GM19372 (cell line): ENCODE measurements around the gene GAK.

Source experiments
- ATAC-seq: cut with Tn5 transposase; IDR thresholded peaks from one replicate; pipeline ENCODE4 v1.9.1; 2021; ENCODE audit warnings: mild to moderate bottlenecking, low read depth, moderate library complexity; ENCODE audit not compliant: unreplicated experiment

The GAK gene

DNA sequence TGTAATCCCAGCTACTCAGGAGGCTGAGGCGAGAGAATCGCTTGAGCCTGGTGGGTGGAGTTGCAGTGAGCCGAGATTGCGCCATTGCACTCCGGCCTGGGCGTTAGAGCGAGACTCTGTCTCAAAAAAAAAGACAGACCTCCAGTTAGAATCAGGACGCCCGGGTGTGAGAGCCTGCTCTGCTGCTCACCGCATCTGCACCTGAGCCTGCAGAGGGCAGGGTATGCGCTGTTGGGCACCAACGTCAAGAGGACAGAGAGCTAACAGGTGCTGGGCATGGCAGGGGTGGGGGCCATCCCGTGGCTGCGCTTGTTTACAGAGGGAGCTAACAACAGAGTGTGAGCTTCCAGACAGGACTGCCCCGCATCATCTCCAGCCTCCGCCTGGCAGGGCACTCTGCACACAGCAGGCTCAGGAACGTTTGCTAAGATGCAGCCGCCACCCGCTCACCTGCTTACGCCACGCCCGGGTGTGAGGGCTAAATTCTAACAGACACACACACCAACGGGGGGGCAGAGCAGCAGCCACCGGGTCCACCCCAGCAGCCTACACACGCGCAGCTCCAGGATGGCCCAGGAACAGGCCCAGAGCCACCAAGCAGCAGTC, 56.2 kb downstream of the GAK start:
- no peak for ATAC-seq

DNA sequence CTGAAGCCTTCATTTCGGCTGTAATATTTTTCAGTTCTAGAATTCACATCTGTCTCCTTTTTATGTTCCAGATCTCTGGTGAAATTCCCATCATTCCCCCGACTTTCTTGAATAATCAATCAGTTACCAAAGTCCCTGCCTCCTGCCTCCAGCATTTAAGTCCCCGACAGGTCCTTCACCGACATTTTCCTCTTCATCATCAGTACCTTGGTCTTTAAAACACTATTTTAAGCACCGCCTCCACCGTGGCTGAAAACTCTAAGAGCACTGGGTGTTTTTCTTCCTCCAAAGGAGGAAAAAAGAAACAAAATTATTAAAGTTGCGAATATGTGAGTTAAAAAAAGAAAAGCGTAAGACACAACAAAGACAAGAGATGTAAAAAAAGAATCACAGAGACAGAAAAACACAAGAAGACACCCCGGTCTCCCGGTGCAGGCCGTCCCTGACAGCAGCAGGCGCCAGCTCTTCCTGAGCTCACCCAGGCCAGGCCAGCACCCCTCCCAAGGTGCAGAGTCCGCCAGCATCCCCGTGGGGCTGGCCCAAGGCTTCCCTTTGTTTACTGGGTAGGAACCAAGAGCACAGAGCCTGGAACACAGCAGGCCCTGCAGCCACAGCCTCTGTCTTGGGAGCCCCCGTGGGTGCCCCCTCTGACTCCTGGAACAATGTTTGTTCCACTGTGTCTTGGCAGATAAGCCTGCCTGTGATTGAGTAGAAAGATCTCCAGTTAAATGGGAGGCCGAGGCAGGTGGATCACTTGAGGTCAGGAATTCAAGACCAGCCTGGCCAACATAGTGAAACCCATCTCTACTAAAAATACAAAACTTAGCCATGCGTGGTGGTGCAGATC, 56.9 kb downstream of the GAK start:
- no peak for ATAC-seq

DNA sequence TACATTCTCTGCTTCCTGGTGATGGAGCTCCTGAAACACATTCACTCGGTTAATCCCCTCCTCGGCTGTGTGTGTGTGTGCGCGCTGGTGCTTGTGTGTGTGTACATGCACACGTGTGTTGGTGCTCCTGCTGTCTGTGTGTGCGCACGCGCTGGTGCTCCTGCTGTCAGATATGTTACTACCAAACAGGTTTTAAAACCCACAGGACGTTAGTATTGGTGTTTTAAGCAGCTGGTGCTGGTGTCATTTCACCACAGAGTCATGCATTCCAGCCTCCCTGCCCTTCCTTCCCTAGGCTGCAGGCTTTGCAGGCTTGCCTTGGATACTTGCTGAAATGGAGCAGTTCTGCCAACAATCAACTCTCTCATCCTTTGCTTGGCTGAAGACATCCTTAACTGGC, 58.1 kb downstream of the GAK start:
- no peak for ATAC-seq

DNA sequence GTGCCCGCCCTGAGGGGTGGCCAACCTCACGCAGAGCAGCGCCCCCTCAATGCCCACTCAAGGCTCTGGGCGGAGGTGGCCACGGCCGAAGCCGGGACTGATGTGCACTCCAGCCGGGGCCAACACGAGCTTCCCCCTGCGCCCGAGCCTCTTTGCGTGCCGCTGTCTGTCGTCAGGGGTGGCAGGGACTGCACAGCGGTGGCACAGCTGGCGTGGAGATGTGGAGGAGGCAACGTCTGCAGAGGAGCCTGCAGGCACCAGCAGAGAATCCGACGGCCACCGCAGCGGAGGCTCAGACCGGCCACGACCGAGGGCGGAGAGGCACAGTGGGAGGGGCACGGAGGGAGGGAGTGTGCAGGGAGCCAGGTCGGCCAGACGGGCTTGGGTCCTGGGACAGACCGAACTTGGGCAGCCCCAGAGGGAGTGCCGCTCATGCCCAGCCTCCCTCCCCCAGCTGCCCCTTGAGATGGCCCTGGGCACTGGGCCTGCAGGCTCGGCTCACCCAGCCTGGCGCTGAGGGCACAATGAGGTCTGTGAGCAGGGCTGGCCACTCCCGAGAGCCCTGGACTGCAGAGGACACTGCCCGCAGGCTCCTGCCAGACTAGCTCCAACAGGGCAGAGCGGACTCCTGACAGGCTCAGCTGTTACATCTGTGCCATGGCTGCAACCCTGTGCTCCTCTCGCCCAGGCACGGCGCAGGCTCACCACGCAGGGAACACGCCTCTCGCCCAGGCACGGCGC, 59.7 kb downstream of the GAK start:
- no peak for ATAC-seq

DNA sequence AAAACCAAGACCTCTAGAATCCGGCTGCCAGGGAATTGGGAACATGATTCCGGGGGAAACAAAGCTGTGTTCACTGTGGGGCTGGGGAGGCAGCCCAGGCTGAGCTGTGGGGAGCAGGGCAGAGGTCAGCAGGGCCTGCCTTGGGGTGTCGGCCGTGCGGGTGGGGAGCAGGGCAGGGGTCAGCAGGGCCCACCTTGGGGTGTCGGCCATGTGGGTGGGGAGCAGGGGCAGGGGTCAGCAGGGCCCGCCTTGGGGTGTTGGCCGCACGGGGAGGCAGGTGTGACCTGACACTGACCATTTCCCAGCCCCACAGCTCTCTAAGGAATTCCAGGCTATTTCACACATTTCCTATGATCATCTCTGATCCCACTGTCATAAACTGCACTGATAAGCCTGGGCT, 60.6 kb downstream of the GAK start:
- no peak for ATAC-seq

DNA sequence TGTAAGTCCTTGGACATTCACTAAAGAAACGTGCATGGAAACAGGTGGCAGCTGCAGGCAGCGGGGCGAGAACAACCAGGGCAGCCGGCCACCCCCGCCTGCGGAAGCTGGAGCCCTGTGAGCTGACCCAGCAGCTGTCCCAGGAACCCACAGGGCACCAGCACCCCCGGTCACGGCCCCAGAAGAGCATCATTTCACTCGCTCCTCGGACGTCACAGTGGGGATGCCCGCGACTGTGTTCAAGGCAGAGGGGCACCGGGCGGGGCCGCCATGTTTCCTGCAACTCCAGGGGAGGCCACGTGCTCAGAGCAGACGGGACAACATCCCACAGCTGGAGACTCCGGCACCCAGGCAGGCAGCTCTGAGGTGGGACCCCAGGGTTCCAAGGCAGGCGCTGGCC, 61.2 kb downstream of the GAK start:
- no peak for ATAC-seq

DNA sequence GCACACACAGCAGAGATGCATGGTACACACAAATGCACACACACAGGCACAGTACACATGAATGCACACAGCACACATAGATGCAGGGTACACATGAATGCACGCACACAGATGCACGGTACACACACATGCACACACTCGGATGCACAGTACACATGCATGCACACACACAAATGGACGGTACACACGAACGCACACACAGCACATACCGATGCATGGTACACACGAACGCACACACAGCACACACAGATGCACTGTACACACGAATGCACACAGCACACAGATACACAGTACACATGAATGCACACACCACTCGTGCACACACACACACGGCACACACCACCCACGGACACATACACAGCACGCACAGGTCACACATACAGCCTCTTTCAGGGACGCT, 62.3 kb downstream of the GAK start:
- no peak for ATAC-seq

DNA sequence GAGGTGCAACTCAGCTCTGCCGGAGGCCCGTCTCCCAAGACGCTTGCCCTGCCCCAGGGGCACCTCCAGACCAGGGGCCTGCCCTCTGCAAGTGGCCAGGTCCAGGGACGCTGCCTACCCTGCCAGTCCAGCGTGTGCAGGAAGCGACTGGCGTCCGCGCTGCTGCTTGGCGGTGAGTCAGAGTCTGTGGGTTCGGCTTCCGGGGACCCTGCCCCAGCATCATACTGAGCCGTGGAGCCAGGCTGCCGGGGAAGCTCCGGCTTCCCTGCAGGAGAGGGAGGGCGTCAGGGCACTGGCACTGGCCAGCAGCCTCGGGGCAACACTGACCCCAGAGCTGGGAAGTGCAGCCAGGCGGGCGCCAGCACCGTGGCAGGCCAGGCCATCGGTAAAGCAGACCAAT, 63.7 kb downstream of the GAK start:
- ATAC-seq = no peak

DNA sequence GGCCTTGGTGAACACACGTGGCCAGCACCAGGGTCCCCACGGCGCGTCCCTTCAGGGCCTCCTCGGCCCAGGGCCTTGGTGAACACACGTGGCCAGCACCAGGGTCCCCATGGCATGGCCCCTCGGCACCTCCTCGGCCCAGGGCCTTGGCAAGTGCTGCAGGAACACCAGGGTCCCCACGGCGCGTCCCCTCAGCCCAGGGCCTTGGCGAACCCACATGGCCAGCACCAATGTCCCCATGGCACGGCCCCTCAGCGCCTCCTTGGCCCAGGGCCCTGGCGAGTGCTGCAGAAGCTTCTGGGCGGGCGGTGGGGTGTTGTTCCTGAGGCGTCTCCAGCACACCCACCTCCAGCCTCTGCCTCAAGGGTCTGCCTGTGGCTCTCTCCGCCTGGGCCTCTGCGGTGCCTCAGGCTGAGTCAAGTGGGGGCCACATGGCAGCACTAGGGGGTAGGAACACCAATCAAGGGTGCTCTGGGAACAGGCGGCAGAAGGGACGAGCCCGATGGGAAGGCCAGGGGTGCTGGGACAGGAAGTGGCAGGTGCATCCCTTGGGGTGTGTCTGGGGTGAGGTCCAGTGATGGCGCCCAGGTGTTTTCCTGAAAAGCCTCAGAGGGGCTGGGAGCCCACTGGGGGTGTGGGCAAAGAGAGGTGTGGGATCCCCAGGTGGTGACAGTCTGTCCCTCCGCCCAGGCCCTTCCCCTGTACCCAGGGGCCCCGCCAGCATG, 64.4 kb downstream of the GAK start:
- ATAC-seq = no peak

DNA sequence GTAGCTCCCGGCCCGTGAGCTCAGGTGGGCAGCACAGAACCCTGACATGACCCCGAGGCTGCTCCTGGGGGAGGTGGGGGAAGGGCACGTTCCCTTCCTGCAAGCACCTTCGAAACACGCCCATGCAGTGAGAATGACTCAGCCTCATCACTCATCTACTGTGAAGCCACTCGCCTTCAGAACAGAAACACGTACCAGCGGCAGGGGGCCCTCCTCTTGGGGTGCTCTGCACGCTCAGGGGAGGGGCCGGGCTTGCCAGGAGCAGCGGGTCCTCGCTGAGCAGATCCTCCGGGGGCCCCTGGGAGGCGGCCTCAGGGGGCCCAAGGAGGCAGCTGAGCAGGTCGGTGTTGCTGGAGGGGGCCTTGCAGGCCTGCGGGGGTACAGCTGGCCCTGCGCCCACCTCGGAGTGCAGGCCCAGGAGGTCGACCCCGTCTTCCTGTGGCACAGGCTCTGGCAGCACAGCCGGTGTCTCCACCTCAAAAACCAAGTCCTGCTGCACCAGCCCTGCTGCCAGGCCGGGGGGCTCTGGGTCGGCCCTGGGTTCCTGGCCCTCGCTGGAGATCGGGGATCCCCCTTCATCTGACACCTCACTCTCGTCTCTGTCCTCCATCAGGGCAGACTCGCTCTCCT, 65.2 kb downstream of the GAK start:
- ATAC-seq = no peak

DNA sequence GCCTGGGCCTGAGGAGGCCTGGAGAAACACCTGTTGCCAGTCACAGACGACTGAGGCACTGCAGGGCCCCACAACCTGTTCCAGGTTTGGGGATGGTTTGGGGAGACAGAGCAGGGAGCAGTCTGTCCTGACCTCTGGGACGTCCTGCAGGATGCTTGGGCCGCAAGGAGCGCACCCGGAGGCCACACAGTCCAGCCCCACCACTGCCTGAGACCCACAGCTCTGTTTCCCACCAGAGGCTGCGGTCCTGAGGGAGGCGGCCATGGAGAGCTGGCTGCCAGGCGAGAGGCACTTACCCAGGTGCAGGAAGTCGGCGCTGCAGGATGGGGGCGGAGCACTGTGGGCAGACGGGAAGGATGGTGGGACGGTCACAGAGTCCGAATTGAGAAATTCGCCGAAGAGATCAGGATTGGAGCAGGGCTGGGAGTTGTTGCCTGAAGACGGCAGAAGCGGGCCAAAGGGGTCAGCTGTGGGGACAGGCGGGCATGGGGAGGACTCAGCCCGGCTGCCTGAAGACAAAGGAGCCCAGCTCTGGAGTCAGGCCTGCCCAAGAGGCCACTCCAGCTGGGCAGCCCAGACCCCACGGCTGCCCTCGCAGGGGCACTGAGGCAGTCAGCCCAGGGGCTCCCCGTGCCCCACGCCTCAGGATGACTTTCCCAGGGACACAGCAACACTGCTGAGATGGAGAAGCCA, 65.9 kb downstream of the GAK start:
- ATAC-seq = no peak

DNA sequence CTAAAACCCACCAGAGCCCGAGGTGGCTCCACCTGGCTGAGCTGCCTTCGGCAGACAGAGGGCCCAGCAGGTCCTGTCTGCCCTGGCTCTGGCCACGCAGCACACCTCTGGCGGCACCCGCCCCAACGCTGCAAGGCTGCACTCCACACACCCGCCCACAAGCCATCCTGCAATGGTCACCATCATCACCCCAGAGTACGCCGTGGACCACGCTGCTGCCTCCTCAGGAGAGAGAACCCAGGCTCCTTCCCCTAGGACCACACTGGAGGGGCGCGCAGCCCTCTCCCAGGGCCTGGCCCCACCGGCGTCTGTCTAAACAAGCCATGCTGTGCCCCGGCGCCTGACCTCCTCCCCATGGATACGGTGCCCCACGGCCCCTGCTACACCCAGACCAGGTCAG, 66.5 kb downstream of the GAK start:
- no peak for ATAC-seq

DNA sequence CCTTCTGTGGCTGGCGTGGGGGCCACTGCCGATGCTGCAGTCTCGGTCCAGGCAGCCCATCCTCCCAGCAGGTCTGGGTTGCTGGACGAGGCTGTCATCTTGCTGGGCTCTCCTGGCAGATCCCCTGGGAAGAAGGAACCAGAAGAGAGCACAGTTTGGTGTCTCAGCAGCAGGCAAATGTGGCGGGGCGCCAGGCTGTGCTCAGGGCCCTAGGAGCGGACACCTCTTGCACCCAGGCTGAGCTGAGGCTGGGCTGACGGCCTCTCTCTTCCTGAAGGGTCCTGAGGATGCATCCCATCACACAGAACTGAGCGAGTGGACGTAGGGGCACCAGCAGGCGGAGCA, 67.0 kb downstream of the GAK start:
- ATAC-seq = no peak

DNA sequence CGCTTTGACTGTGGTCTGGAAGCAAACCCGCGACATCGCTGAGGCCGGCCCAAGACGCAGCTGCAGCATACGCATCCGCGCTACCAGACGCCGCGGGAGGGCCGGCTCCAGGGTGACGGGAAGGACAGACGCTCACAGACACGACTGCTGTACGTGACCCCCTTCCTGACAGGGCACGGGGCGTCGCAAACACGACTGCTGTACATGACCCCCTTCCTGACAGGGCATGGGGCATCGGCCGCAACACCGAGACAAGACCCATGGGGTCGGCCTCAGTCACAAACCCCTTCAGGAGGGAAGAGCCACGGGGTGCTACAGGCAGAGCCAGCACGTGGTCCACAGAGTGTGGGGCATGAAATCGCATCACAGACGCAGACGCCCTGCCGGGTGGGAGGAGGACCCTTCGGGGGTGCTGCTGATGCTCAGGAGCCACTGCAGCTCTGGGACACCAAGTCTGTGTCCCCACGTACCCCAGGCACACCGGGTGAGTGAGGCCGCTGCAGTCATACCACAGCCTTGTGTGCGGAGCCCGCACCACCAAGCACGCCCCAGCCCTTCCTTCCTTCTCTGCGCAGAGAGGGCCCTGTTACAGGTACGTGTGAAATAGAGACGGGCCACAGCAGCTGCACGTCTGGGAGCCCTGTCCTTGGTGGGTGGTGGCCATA, 67.5 kb downstream of the GAK start:
- no peak for ATAC-seq

DNA sequence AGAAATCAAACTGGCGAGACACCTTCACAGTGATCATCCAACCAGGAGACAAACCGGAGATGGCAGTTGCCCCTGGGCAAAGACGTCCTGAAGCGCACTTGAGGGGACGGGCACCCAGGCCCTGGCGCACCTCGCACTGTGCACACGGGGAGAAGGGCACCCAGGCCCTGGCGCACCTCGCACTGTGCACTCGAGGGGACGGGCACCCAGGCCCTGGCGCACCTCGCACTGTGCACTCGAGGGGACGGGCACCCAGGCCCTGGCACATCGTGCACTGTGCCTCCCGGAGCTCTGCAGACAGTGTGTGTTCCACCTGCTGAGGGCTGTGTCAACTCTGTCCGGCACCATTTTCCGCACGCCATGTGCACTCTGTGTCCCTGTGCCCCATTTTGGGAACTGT, 71.6 kb downstream of the GAK start:
- ATAC-seq = no peak

DNA sequence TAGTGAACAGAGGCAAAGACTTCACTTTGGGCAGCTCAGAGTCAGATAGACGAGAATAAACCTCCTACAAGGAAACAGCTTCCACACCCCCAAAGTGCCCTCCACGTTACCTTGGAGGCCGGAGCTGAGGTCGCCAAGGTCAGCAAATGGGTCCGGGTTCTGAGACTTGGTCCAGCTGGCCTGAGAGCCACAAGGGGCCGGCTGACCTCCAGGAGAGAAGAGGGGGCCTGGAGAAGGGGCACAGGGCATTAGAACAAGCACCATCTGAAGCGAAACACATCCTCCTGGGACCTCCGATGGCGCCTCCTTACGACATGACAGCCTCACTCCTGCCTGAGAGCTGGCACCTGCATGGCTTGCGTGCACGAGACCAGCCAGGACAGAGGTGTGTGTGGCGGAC, 72.6 kb downstream of the GAK start:
- ATAC-seq = no peak

DNA sequence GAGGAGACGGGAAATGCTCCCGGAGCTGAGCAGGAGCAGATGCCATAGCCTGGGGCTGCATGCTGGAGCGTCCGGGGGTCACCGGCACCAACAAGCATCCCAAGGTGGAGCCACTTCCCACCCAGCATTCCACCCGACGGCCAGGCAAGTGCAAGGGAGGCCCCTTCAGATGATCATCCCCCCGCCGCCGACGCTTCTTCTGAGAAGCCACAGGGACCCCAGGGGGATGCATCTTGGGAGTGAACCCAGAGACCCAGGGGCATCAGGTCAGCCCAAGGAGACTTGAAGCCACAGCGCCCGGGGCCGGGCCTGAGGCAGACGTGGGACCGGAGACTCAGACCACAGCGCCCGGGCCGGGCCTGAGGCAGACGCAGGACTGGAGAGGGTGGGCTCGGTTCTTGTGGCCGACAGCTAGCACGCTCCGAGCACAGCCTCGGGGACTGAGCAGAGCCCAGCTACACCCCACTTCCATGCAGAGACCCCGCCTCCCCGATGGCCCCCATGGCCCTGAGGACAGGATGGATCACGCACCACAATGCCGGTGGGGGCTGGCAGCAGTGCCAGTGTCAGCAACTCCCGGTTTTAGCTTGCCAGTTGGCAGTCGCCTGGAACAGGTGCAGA, 73.2 kb downstream of the GAK start:
- ATAC-seq = no peak

DNA sequence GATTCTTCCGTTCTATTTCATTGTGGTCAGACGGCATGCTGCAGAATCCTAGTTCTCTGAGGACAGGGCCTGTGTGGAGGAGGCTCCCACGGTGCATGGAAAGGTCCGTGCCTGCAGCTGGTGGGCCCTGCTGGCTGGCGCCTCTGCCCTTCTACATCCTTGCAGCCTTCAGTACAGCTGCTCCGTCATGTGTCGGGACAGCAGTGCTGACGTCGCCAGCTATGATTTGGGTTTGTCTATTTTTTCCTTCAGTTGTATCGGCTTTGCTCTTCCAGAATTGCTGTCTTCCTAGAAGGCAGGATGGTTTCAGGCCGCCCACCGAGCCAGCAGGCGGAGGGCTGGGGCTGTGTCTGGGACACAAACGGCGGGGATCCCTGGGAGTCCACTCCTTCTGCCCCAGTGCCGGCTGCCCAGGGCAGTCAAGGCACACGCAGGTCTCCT, 74.1 kb downstream of the GAK start:
- no peak for ATAC-seq

DNA sequence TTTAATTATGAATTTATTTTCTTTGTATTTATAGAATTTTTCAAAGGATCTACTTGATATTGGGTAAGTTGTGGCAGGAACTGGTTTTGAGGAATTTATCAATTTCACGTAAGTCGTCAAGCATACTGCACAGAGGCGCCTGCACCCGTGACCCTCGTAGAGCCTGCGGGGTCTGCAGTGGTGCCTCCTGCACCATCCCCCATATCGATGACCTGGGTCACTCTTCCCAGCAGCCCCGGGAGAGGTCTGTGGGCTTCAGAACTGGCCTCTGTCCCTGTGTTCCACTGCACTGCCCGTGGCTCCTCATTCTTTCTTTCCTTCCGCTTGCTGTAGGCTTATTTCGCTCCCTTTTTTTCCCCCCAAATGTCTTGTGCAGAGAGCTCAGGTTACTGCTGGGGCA, 74.7 kb downstream of the GAK start:
- ATAC-seq = no peak
